ENCODE measurements around the gene CD248. TPM values are rescaled to one million over a fixed set of nuclear protein-coding genes. Genes with fewer than 3 reads are reported as not detected.
"Not testable (repeated sequence)": the region's sequence is repeated elsewhere in the genome, so short reads cannot be mapped to it uniquely, and the experiment has no call there.

Gene CD248
- total and polyA plus RNA-seq, 8 donors, result 69.8 to 128 (median 92.4) TPM

- intact Hi-C loops (cut with DNase I), result no loop called here
- peaks cover 0 to 8% of the 10 kb centered on the region in 2 donors for H3K4me1 ChIP-seq
- no peak for TF ChIP-seq CTCF (IDR thresholded peaks at IDR 0.05)
Measured at GRCh38 chr11:66359662-66360087, 42.8 kb upstream of the CD248 start.

GRCh38 chr11:66350560-66351235 lies 33.9 kb upstream of the CD248 start:
- H3K4me1 ChIP-seq, result peaks cover 15 to 23% of the 10 kb centered on the region in 2 donors
- H3K36me3 ChIP-seq; ATAC-seq; H3K27me3 ChIP-seq; intact Hi-C loops (cut with DNase I); H3K4me3 ChIP-seq; H3K9me3 ChIP-seq; DNase-seq: not testable (repeated sequence)
- peak overlapping the region in 1 of 2 donors; percentile 17 for H3K27ac ChIP-seq

More at GRCh38 chr11:66359662-66360087, 42.8 kb upstream of the CD248 start:
- ATAC-seq, result no peak
- Histone ChIP-seq H3K36me3 (no peaks in the 10 kb centered on the region), H3K9me3 (no peaks in the 10 kb centered on the region), H3K27ac (no peak overlapping the region), H3K27me3 (no peaks in the 10 kb centered on the region), H3K4me3 (no peak overlapping the region)
- DNase-seq, result no peak

- Histone ChIP-seq H3K36me3 (no peaks in the 10 kb centered on the region), H3K4me3 (no peak overlapping the region), H3K4me1 (peaks cover 23 to 33% of the 10 kb centered on the region in 2 donors), H3K27ac (no peak overlapping the region), H3K27me3 (peaks cover 0 to 6% of the 10 kb centered on the region in 2 donors), H3K9me3 (no peaks in the 10 kb centered on the region)
- DNase-seq (no peak), ATAC-seq (no peak)
- intact Hi-C loops (cut with DNase I), result no loop called here
- TF ChIP-seq CTCF (IDR thresholded peaks at IDR 0.05), result no peak
Measured at GRCh38 chr11:66349084-66349386, 32.2 kb upstream of the CD248 start.

- Histone ChIP-seq H3K27ac (peak within 1 kb of the TSS; percentile 86 to 89), H3K36me3 (peaks cover 0 to 1% of the 10 kb centered on the region in 2 donors), H3K9me3 (no peaks in the 10 kb centered on the region), H3K27me3 (peaks cover 0 to 6% of the 10 kb centered on the region in 2 donors), H3K4me1 (peaks cover 27 to 44% of the 10 kb centered on the region in 2 donors), H3K4me3 (peak within 1 kb of the TSS; percentile 65 to 81)
- no peak for TF ChIP-seq CTCF (IDR thresholded peaks at IDR 0.05)
- ATAC-seq (peak; percentile 65), DNase-seq (peak; percentile 80 to 94 (median 90))
- intact Hi-C loops (cut with DNase I), result no loop called here
Measured at GRCh38 chr11:66347425-66348276, 30.8 kb upstream of the CD248 start, which contains the start of gene B4GAT1. TSS of gene B4GAT1 (minus strand) at chr11:66347629. CDS start at chr11:66347545, 84 bp downstream.

- ATAC-seq, result peak; percentile 22
- H3K9me3 ChIP-seq, result no peaks in the 10 kb centered on the region
- H3K36me3 ChIP-seq, result peaks cover 0 to 10% of the 10 kb centered on the region in 2 donors
- peaks cover 27 to 44% of the 10 kb centered on the region in 2 donors for H3K4me1 ChIP-seq
- peak in 1 of 4 donors; percentile 83 for DNase-seq
- peaks cover 0 to 6% of the 10 kb centered on the region in 2 donors for H3K27me3 ChIP-seq
- peak overlapping the region; percentile 65 to 81 for H3K4me3 ChIP-seq
- TF ChIP-seq CTCF (IDR thresholded peaks at IDR 0.05), result no peak
- peak overlapping the region; percentile 86 to 89 for H3K27ac ChIP-seq
- intact Hi-C loops (cut with DNase I), result no loop called here
Measured at GRCh38 chr11:66346476-66347424, 29.9 kb upstream of the CD248 start.

Data from left lung (tissue), 10 donors.